ENCODE data around the gene PSME2. TPM values are rescaled to one million over a fixed set of nuclear protein-coding genes. Genes with fewer than 3 reads are reported as not detected.

The PSME2 gene
- polyA plus RNA-seq, 2 of the 4 experiments (the other 2 are of a cell fraction) = 137 to 144 TPM

DNA sequence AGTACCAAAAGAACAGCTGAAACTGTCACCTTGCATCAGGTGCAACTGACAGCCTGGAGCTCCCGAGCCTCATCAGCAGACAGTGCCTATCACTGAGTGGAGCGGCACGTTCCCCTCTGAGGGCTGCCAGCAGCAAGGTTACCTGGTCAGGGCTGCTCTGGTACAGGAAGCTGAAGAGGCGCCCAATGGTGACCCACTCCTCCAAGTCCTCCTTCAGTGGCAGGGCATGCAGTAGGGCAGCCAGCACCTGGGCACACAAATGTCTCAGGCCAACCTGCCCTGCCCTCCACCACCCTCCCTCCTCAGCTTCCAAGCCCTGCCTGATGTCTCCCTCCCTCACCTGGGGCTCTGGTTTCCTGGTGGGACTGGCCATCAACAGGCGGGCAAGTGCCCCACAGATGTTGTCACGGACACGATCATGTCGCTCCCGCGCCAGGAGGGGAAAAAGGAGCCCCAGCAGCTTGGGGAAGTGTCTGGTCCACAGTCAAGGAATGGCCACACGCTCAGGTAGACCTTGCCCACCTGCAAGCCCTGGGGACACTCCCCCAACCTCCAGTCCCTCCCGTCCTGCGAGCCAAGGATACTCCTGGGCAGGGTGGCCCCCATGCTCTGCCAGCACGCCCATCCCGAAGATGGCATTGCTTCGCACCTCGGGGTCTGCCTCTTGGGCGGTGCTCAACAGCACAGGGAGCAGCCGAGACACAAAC is 35.1 kb upstream of the PSME2 start:
- ChIA-PET CTCF (interaction anchor here (0.6 to 8.0 kb wide), 10 partner anchors 11 to 73 kb away, joined by 3 to 64 read pairs (median 4); partner anchors contain the start of genes IRF9, MDP1, PSME1 and PSME2), POLR2A (interaction anchor here (0.9 kb wide), 1 partner anchor 14 kb away, joined by 3 read pairs; the partner anchor contains the start of gene TM9SF1)
- WGBS (ENCODE audit: missing lambda C conversion rate) = 92% methylated on average over 17 of the region's 19 CpGs
- no peak for DNase-seq (ENCODE audit: low read depth in 1 of 2, low spot score in 1 of 2)
- no peak overlapping the region for H3K4me2 ChIP-seq
- ATAC-seq = no peak
- H3K4me3 ChIP-seq = no peak overlapping the region
- no peak for FAIRE-seq
- no peaks in the 10 kb centered on the region for H3K9me3 ChIP-seq
- H3K4me1 ChIP-seq = no peaks in the 10 kb centered on the region
- TF ChIP-seq, protein P1, sequence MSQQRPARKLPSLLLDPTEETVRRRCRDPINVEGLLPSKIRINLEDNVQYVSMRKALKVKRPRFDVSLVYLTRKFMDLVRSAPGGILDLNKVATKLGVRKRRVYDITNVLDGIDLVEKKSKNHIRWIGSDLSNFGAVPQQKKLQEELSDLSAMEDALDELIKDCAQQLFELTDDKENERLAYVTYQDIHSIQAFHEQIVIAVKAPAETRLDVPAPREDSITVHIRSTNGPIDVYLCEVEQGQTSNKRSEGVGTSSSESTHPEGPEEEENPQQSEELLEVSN (IDR thresholded peaks at IDR 0.05; ENCODE audit: borderline replicate concordance, low read depth) = no peak
- TF ChIP-seq JUN (IDR thresholded peaks at IDR 0.05) (no peak), KDM1A (IDR thresholded peaks at IDR 0.05; ENCODE audit: low read depth) (no peak), HOXA7 (CRISPR knock-in tag; IDR thresholded peaks at IDR 0.05) (no peak), POLR2AphosphoS2 (conservative IDR thresholded peaks at IDR 0.05; ENCODE audit: low read length) (no peak; the same call in 1 of the 2 replicates), CHD4 (IDR thresholded peaks at IDR 0.05; ENCODE audit: borderline replicate concordance) (no peak), NR3C1 (IDR thresholded peaks at IDR 0.05) (no peak), HOXB13 (CRISPR knock-in tag; IDR thresholded peaks at IDR 0.05; ENCODE audit: low read depth) (no peak), SREBF2 (IDR thresholded peaks at IDR 0.05) (no peak), HEYL (CRISPR knock-in tag; IDR thresholded peaks at IDR 0.05) (no peak), BHLHE40 (IDR thresholded peaks at IDR 0.05; ENCODE audit: low read depth, low read length) (no peak)
- TF ChIP-seq, protein P2, sequence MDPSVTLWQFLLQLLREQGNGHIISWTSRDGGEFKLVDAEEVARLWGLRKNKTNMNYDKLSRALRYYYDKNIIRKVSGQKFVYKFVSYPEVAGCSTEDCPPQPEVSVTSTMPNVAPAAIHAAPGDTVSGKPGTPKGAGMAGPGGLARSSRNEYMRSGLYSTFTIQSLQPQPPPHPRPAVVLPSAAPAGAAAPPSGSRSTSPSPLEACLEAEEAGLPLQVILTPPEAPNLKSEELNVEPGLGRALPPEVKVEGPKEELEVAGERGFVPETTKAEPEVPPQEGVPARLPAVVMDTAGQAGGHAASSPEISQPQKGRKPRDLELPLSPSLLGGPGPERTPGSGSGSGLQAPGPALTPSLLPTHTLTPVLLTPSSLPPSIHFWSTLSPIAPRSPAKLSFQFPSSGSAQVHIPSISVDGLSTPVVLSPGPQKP (IDR thresholded peaks at IDR 0.05; ENCODE audit: low read depth, low read length) = no peak
- TF ChIP-seq, protein P3, sequence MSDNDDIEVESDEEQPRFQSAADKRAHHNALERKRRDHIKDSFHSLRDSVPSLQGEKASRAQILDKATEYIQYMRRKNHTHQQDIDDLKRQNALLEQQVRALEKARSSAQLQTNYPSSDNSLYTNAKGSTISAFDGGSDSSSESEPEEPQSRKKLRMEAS (IDR thresholded peaks at IDR 0.05) = no peak
- TF ChIP-seq, protein P4, sequence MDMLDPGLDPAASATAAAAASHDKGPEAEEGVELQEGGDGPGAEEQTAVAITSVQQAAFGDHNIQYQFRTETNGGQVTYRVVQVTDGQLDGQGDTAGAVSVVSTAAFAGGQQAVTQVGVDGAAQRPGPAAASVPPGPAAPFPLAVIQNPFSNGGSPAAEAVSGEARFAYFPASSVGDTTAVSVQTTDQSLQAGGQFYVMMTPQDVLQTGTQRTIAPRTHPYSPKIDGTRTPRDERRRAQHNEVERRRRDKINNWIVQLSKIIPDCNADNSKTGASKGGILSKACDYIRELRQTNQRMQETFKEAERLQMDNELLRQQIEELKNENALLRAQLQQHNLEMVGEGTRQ (IDR thresholded peaks at IDR 0.05) = no peak
- TF ChIP-seq, protein P5, sequence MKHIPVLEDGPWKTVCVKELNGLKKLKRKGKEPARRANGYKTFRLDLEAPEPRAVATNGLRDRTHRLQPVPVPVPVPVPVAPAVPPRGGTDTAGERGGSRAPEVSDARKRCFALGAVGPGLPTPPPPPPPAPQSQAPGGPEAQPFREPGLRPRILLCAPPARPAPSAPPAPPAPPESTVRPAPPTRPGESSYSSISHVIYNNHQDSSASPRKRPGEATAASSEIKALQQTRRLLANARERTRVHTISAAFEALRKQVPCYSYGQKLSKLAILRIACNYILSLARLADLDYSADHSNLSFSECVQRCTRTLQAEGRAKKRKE (CRISPR knock-in tag; IDR thresholded peaks at IDR 0.05; ENCODE audit: low read depth) = no peak
- H3K27ac ChIP-seq = no peak overlapping the region

DNA sequence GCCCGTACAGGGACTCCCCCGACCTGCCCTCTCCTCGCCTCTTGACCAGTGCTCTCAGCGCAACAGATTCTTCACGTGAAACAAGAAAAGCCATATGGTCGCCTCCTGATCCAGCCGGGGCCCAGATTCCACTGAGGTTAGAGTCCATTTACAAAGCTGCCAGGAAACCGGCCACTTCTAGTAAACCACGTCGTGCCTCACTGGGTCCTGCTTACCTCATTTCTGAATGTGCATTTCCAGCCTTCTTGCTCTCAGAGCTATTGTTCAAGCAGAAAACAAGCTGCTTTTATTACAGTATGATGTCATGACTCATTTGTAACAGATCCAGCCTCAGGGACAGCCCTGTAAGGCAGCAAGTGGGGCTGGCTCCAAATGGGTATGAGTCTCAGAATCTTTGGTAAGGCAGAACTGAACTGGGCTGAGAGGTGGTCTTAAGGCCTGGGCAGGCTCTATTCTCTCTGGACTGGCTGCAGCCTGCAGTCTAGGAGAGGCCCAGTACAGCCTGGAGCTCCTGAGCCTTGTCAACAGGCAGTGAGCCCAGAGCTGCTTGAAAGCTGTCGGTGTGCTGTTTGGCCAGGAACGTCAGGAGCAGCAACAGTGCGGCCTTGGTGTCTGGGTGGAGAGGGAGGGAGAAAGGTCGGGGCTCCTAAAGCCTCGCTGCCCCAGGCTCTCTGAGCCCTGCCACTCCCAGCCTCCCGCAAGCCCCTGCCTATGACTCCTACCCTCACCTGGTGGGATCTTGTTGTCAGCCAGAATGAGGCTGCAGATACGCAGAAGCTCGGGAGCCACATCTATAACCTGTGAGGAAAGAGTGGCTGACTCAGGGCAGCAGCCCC is 33.8 kb upstream of the PSME2 start:
- Histone ChIP-seq H3K4me2 (no peak overlapping the region), H3K4me3 (no peak overlapping the region), H3K27ac (no peak overlapping the region), H3K4me1 (no peaks in the 10 kb centered on the region), H3K9me3 (no peaks in the 10 kb centered on the region)
- ATAC-seq (0 out of 6 replicates have a peak, but pooled peaks of 1 of the 2 experiments have one; percentile 3), DNase-seq (ENCODE audit: low read depth in 1 of 2, low spot score in 1 of 2) (no peak), FAIRE-seq (no peak)
- CTCF ChIA-PET = interaction anchor here (0.5 to 8.0 kb wide), 8 partner anchors 9 to 60 kb away, joined by 3 to 64 read pairs (median 4); partner anchors contain the start of genes IRF9, MDP1 and PSME2
- 90% methylated on average over 18 of the region's 18 CpGs for WGBS (ENCODE audit: missing lambda C conversion rate)
- TF ChIP-seq SREBF2 (IDR thresholded peaks at IDR 0.05) (no peak), PHF8 (IDR thresholded peaks at IDR 0.05; ENCODE audit: borderline replicate concordance, low read depth) (no peak), FOSL2 (IDR thresholded peaks at IDR 0.05) (no peak), FOSL2 (CRISPR knock-in tag; IDR thresholded peaks at IDR 0.05) (no peak)
- TF ChIP-seq, protein P6, sequence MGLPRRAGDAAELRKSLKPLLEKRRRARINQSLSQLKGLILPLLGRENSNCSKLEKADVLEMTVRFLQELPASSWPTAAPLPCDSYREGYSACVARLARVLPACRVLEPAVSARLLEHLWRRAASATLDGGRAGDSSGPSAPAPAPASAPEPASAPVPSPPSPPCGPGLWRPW (IDR thresholded peaks at IDR 0.05) = no peak
- POLR2A ChIA-PET = interaction anchor here (0.9 to 1.9 kb wide), 3 partner anchors 9 to 19 kb away, joined by 3 to 9 read pairs (median 5); partner anchors contain the start of genes IPO4, IRF9 and TM9SF1
